VCaP (cell line): ENCODE measurements around the gene CORO2A.

Experiments used
- H3K27ac ChIP-seq: fragments of 450-650 bp; 2 replicates; pipeline ENCODE4 v1.5.1; 2017
- CTCF ChIP-seq: fragments of 450-650 bp; conservative IDR thresholded peaks from 2 replicates; pipeline ENCODE4 v1.5.1; 2017; ENCODE audit warnings: mild to moderate bottlenecking, moderate library complexity

Gene CORO2A

GRCh38 chr9:98168941-98169488, 23.4 kb downstream of the CORO2A start:
- TF ChIP-seq CTCF = no peak
- H3K27ac ChIP-seq = peak overlapping the region; percentile 77; the same call in 1 of the 2 replicates

GRCh38 chr9:98168153-98168780, 24.2 kb downstream of the CORO2A start:
- H3K27ac ChIP-seq = peak overlapping the region; percentile 77; the same call in 1 of the 2 replicates
- no peak for TF ChIP-seq CTCF

- H3K27ac ChIP-seq = no peak overlapping the region
- TF ChIP-seq CTCF = no peak
Measured at GRCh38 chr9:98164912-98165311, 27.5 kb downstream of the CORO2A start.

- no peak for TF ChIP-seq CTCF
- no peak overlapping the region for H3K27ac ChIP-seq
Measured at GRCh38 chr9:98162613-98163012, 29.8 kb downstream of the CORO2A start.

- no peak for TF ChIP-seq CTCF
- H3K27ac ChIP-seq = no peak overlapping the region
Measured at GRCh38 chr9:98161851-98162250, 30.6 kb downstream of the CORO2A start.

GRCh38 chr9:98159790-98160189, 32.6 kb downstream of the CORO2A start:
- no peak for TF ChIP-seq CTCF

GRCh38 chr9:98159301-98159700, 33.1 kb downstream of the CORO2A start:
- H3K27ac ChIP-seq = peak overlapping the region; percentile 84
- no peak for TF ChIP-seq CTCF

More at GRCh38 chr9:98159790-98160189, 32.6 kb downstream of the CORO2A start:
- H3K27ac ChIP-seq = peak overlapping the region; percentile 84
